LNCaP clone FGC (cell line): ENCODE results near the gene FOXP1.

Source experiments
- DNase-seq: peaks from one replicate; pipeline ENCODE4 v3.0.0-alpha.2; 2011; ENCODE audit warnings: low read depth
- H3K4me3 ChIP-seq: 2 replicates; pipeline ENCODE4 v1.5.1; 2011; ENCODE audit warnings: mild to moderate bottlenecking, low read depth, low read length, control low read depth
- TF ChIP-seq, protein P1 (sequence below): IDR thresholded peaks from 2 replicates; pipeline ENCODE4 v1.5.1; 2012; ENCODE audit warnings: mild to moderate bottlenecking; ENCODE audit not compliant: control insufficient read depth, insufficient read depth; ENCODE audit errors: extremely low read depth

The FOXP1 gene

DNA sequence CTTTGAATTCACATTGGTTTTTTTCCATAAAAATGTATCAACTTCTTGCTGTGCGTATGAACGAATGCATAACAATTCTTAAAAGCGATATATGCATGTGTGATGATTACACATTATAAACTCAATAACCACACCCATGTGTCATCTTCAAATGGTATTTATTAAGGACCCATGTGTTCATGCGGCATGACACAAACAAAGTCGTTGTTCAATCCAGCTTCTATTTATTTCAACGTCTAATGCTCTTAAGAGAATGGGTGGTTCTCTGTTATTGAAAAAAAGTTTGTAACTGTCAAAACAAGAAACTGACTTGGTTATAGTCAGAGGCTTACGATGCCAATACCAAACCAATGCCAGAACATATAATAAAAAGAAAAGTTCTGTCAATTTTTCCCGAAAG lies 195.9 kb downstream of the FOXP1 start:
- no peak for DNase-seq
- TF ChIP-seq, protein P1, sequence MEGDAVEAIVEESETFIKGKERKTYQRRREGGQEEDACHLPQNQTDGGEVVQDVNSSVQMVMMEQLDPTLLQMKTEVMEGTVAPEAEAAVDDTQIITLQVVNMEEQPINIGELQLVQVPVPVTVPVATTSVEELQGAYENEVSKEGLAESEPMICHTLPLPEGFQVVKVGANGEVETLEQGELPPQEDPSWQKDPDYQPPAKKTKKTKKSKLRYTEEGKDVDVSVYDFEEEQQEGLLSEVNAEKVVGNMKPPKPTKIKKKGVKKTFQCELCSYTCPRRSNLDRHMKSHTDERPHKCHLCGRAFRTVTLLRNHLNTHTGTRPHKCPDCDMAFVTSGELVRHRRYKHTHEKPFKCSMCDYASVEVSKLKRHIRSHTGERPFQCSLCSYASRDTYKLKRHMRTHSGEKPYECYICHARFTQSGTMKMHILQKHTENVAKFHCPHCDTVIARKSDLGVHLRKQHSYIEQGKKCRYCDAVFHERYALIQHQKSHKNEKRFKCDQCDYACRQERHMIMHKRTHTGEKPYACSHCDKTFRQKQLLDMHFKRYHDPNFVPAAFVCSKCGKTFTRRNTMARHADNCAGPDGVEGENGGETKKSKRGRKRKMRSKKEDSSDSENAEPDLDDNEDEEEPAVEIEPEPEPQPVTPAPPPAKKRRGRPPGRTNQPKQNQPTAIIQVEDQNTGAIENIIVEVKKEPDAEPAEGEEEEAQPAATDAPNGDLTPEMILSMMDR: no peak
- H3K4me3 ChIP-seq: no peak overlapping the region

DNA sequence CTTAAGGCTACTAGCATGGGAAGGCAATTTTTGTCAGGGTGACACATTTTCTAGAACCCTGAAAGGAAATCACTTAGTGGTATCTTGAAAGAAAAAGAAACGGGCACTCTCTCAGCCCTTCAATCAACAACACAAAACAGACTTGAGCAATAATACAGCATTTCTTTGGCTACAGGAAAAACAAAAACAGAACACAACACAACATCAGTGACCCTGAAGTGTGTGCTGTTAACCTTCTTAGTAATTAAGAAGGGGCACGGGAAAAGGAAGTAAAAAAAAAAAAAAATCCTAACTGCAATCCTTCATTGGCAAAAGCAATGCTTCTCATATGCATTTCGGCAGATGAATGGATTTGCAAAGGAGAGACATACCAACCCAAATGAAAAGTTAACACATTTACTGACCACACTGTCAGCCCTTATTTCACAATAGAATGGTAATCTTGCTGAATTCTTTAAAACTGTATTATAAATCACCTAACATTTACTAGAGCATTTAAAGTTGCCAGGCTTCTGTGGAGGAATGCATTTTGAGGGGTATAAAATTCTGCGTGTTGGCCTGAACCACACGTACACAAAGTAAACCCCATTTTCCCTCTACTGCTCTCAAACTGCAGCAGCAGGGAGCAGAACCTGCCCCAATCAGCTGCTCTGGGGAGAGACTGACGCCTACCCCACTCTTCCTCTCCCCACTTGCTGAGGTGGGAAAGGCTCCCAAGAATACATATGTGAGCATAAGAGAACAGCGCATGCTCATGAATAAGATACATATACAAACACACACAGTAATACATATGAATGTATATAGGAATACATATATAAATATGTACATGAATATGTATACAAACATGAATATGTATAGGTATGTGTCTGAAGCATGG lies 198.5 kb downstream of the FOXP1 start:
- no peak overlapping the region for H3K4me3 ChIP-seq
- no peak for DNase-seq
- TF ChIP-seq, protein P1: no peak

DNA sequence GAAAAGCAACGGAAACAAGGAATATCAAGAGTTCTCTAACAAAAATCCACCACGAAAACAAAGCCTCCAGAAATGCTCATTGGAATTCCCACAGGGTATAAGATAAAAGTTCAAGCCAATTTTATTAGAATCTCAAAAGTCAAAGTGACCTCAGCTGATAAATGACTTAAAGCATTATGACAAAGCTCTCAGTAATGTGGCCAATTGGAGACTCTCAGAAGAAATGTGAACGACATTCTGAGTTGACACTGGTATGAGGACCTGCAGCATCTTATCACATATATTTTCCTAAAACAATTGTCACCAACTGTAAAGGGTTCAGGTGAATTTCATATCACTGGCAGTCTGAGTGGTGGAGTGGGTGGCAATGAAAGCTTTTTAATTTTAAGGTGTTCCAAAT lies 199.1 kb downstream of the FOXP1 start:
- TF ChIP-seq, protein P1: no peak
- DNase-seq: no peak
- H3K4me3 ChIP-seq: no peak overlapping the region

DNA sequence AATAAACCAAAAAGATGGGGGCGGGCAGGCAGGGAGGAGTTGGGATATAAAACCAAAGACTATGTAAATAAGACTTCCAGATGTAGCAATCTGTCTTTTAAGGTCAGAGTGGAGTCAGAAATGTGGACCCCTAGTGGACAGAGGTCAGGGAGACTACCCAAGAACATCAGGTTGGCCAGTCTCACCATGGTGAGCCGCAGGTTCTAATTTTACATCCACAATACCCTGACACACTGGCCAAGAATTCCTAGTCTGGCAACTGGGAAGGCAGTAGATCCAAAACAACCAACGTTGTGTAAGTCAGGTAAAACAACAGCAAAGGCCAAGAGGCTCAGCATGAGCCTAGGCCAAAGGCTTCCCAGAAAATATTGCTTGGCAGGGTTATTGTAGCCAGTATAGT lies 203.4 kb downstream of the FOXP1 start:
- no peak for DNase-seq

DNA sequence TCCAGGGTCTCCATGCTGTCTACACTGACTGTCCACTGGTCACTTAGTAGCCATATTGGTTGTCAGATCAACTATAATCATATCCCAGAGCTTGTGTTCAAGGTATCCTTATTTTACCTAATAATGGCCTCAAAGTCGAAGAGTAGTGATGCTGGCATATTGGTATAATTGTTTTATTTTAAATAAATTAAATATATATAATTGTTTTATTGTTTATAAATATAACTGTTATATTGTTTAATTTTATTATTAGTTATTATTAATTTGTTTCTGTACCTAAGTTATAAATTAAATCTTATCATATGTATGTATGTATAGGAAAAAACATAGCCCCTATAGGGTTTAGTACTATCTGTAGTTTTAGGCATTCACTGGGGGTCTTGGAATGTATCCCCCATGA lies 205.0 kb downstream of the FOXP1 start:
- no peak overlapping the region for H3K4me3 ChIP-seq
- TF ChIP-seq, protein P1: no peak
- no peak for DNase-seq

More for the DNA sequence above, 203.4 kb downstream of the FOXP1 start:
- no peak overlapping the region for H3K4me3 ChIP-seq
- TF ChIP-seq, protein P1: no peak

DNA sequence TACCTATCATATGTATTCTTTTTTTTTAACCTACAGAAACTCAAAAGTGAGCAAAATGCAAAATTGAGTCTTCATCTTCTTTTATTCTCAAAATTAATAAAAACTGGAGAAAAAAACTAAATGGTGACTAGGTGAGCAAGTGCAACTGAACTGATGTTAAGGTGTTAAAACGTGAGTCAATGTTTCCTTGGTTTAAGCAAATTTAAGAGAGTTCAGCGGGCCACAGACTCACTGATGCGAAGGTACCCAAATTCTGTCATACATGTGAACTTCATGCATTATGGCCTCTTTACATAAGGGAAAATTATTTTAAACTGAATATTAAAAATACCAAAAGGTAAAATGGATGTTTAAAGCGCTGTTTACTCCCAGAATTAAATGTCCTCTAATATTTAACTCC lies 206.6 kb downstream of the FOXP1 start:
- no peak overlapping the region for H3K4me3 ChIP-seq
- TF ChIP-seq, protein P1: no peak
- no peak for DNase-seq

DNA sequence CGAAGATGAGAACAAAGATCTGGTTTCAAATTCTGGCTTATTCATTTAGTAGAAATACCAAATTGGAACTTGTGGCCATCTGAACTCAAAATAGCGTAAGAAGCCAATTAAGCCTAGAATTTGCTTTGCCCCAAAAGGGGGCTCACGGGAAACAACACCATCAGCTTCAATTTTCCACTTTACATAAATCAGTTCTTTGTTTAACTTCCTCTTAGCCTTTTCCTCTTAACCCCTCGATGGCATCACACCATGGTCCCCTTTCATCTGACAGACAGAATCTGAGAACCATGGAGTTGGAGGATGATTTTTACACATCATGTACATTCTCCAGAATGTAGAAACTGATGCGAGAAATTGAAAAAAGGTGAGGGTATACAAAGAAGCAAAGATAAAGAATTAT lies 207.0 kb downstream of the FOXP1 start:
- DNase-seq: no peak
- TF ChIP-seq, protein P1: no peak
- H3K4me3 ChIP-seq: no peak overlapping the region
